HEK293 (cell line): Measurements from ENCODE around the gene NEK11.
A peak's percentile ranks its signal among the peaks of the same experiment; 100 is the strongest.

Experiments
- CTCF ChIP-seq: fragments of 450-650 bp; formaldehyde crosslinking; IDR thresholded peaks from 2 replicates; pipeline ENCODE4 v1.5.1; 2016; ENCODE audit warnings: missing biosample characterization, missing genetic modification characterization
- ZNF146 ChIP-seq: fragments of 450-650 bp; formaldehyde crosslinking; IDR thresholded peaks from 2 replicates; pipeline ENCODE4 v1.5.1; 2016; ENCODE audit warnings: missing biosample characterization, missing genetic modification characterization
- ZNF335 ChIP-seq: fragments of 450-650 bp; formaldehyde crosslinking; conservative IDR thresholded peaks from 2 replicates; pipeline ENCODE4 v1.5.1; 2016; ENCODE audit warnings: missing biosample characterization, missing genetic modification characterization
- ZNF514 ChIP-seq: fragments of 450-650 bp; formaldehyde crosslinking; IDR thresholded peaks from 2 replicates; pipeline ENCODE4 v1.5.1; 2016; ENCODE audit warnings: missing biosample characterization, missing genetic modification characterization
- ZNF837 ChIP-seq: fragments of 450-650 bp; formaldehyde crosslinking; IDR thresholded peaks from 2 replicates; pipeline ENCODE4 v1.5.1; 2016; ENCODE audit warnings: missing biosample characterization, missing genetic modification characterization

GRCh38 chr3:131217296-131217741 lies 190.6 kb downstream of the NEK11 start:
- no peak for TF ChIP-seq ZNF514 (tag by site-specific recombination)
- no peak for TF ChIP-seq ZNF146 (tag by site-specific recombination)
- TF ChIP-seq CTCF (tag by site-specific recombination), result no peak
- TF ChIP-seq ZNF335 (tag by site-specific recombination), result peak; percentile 46
- no peak for TF ChIP-seq ZNF837 (tag by site-specific recombination)
